Measurements from ENCODE around the gene SPESP1. TPM values are rescaled to one million over a fixed set of nuclear protein-coding genes. Genes with fewer than 3 reads are reported as not detected.

Gene SPESP1
- total and polyA plus RNA-seq, 9 of the 15 experiments (the other 6 are each of a cell fraction or from before 2014, with no cell fraction given): not detected

- no peak overlapping the region for H2AFZ ChIP-seq (ENCODE audit: low read depth, low read length)
- no TSS peak for BruUV-seq (replicated peaks)
- in situ Hi-C loops (cut with MboI): no loop called here
- no peak for DNase-seq (ENCODE audit: extremely low read depth in 1 of 4, low spot score in 3 of 4)
- H3K9me1 ChIP-seq (ENCODE audit: control insufficient read depth, insufficient read depth, low read length): no peaks in the 10 kb centered on the region
- H3K4me1 ChIP-seq (replicated peaks in 1 of 2; ENCODE audit: control insufficient read depth in 2 of 2, insufficient read depth in 2 of 2, low read length in 2 of 2): peaks cover 24 to 29% of the 10 kb centered on the region in 2 experiments
- H3K4me2 ChIP-seq (ENCODE audit: insufficient read depth, low read length): no peak overlapping the region
- H3K9ac ChIP-seq (ENCODE audit: insufficient read depth in 1 of 2, low read depth in 2 of 2, low read length in 2 of 2): no peak overlapping the region
- H3K27me3 ChIP-seq (ENCODE audit: control insufficient read depth in 2 of 2, insufficient read depth in 2 of 2, low read length in 2 of 2): no peaks in the 10 kb centered on the region
- no peaks in the 10 kb centered on the region for H4K20me1 ChIP-seq (replicated peaks; ENCODE audit: control insufficient read depth, insufficient read depth, low read length)
- TF ChIP-seq SIN3B (IDR thresholded peaks at IDR 0.05; ENCODE audit: low read depth) (no peak), MYNN (IDR thresholded peaks at IDR 0.05) (no peak), MYNN (CRISPR knock-in tag; IDR thresholded peaks at IDR 0.05) (no peak), MAFG (tag; conservative IDR thresholded peaks at IDR 0.05) (peak; percentile 48), NFE2L1 (tag; IDR thresholded peaks at IDR 0.05; ENCODE audit: borderline replicate concordance, low read depth) (0 out of 2 replicates have a peak, but pooled peaks have one; percentile 27), CREBBP (IDR thresholded peaks at IDR 0.05; ENCODE audit: low read depth, low read length) (no peak)
- POLR2A ChIA-PET: interaction anchor here (2.7 kb wide), 1 partner anchor 9 kb away, joined by 14 read pairs; no protein-coding TSS in a partner anchor
- ATAC-seq: no peak
- WGBS (ENCODE audit: insufficient coverage, low coverage, missing lambda C conversion rate): 74% methylated on average over 4 of the region's 4 CpGs
- CTCF ChIA-PET (ENCODE audit: low intra/inter-chr PET ratio): no interaction called here
- no peaks in the 10 kb centered on the region for H3K79me2 ChIP-seq (ENCODE audit: control insufficient read depth, insufficient read depth, low read length)
- no peak for FAIRE-seq
- no peaks in the 10 kb centered on the region for H3K36me3 ChIP-seq (ENCODE audit: control insufficient read depth, insufficient read depth, low read length)
- no peak overlapping the region for H3K27ac ChIP-seq (ENCODE audit: extremely low read depth, low read depth, low read length)
- intact Hi-C loops (cut with micrococcal nuclease): no loop called here
- 0 out of 2 replicates have a peak, but pooled peaks cover 6% of the 10 kb centered on the region for H3K9me3 ChIP-seq (replicated peaks; ENCODE audit: control insufficient read depth, insufficient read depth, low read depth, low read length)
- no peak overlapping the region for H3K4me3 ChIP-seq
Observed at GRCh38 chr15:68981941-68982340, 51.6 kb downstream of the SPESP1 start.

- H3K4me2 ChIP-seq (ENCODE audit: insufficient read depth, low read length): peak overlapping the region; percentile 30
- no peaks in the 10 kb centered on the region for H3K9me1 ChIP-seq (ENCODE audit: control insufficient read depth, insufficient read depth, low read length)
- H3K4me3 ChIP-seq: no peak overlapping the region
- H3K9me3 ChIP-seq (replicated peaks; ENCODE audit: control insufficient read depth, insufficient read depth, low read depth, low read length): 0 out of 2 replicates have a peak, but pooled peaks cover 6% of the 10 kb centered on the region
- intact Hi-C loops (cut with micrococcal nuclease) (no loop called here), in situ Hi-C loops (cut with MboI) (no loop called here)
- ChIA-PET POLR2A (interaction anchor here (2.7 kb wide), 1 partner anchor 10 kb away, joined by 14 read pairs; no protein-coding TSS in a partner anchor), CTCF (ENCODE audit: low intra/inter-chr PET ratio) (no interaction called here)
- H3K36me3 ChIP-seq (ENCODE audit: control insufficient read depth, insufficient read depth, low read length): no peaks in the 10 kb centered on the region
- ATAC-seq (no peak), DNase-seq (ENCODE audit: extremely low read depth in 1 of 4, low spot score in 3 of 4) (peak in 1 of 4 experiments; percentile 11), FAIRE-seq (no peak)
- no peaks in the 10 kb centered on the region for H3K79me2 ChIP-seq (ENCODE audit: control insufficient read depth, insufficient read depth, low read length)
- H2AFZ ChIP-seq (ENCODE audit: low read depth, low read length): no peak overlapping the region
- peaks cover 24 to 29% of the 10 kb centered on the region in 2 experiments for H3K4me1 ChIP-seq (replicated peaks in 1 of 2; ENCODE audit: control insufficient read depth in 2 of 2, insufficient read depth in 2 of 2, low read length in 2 of 2)
- TF ChIP-seq MXD1 (CRISPR knock-in tag; IDR thresholded peaks at IDR 0.05; ENCODE audit: borderline replicate concordance, poor library complexity, severe bottlenecking) (no peak), ZNF316 (IDR thresholded peaks at IDR 0.05) (no peak), CBFA2T3 (IDR thresholded peaks at IDR 0.05) (peak; percentile 58), CBFA2T2 (conservative IDR thresholded peaks at IDR 0.05) (peak; percentile 48), KDM1A (IDR thresholded peaks at IDR 0.05) (peak; percentile 16 to 35; a peak in 2 of 4 replicates), ARID1B (IDR thresholded peaks at IDR 0.05) (0 out of 2 replicates have a peak, but pooled peaks have one; percentile 9), PURB (CRISPR knock-in tag; IDR thresholded peaks at IDR 0.05; ENCODE audit: low read depth) (no peak), ETV5 (CRISPR knock-in tag; IDR thresholded peaks at IDR 0.05; ENCODE audit: low read depth) (no peak), TCF3 (CRISPR knock-in tag; IDR thresholded peaks at IDR 0.05) (peak; percentile 28; the same call in 1 of the 2 replicates), TRIM24 (IDR thresholded peaks at IDR 0.05) (peak in 1 of 2 experiments; percentile 35; a peak in 1 of 4 replicates), ZKSCAN8 (CRISPR knock-in tag; IDR thresholded peaks at IDR 0.05) (0 out of 2 replicates have a peak, but pooled peaks have one; percentile 3)
- WGBS (ENCODE audit: insufficient coverage, low coverage, missing lambda C conversion rate): 20% methylated on average over 5 of the region's 6 CpGs
- no peaks in the 10 kb centered on the region for H3K27me3 ChIP-seq (ENCODE audit: control insufficient read depth in 2 of 2, insufficient read depth in 2 of 2, low read length in 2 of 2)
- H3K9ac ChIP-seq (ENCODE audit: insufficient read depth in 1 of 2, low read depth in 2 of 2, low read length in 2 of 2): no peak overlapping the region
- no peaks in the 10 kb centered on the region for H4K20me1 ChIP-seq (replicated peaks; ENCODE audit: control insufficient read depth, insufficient read depth, low read length)
- H3K27ac ChIP-seq (ENCODE audit: extremely low read depth, low read depth, low read length): no peak overlapping the region; the same call in 1 of the 3 replicates
- BruUV-seq (replicated peaks): no TSS peak
Observed at GRCh38 chr15:68982976-68983563, 52.7 kb downstream of the SPESP1 start.

Data from K562 (cell line).